Ureter (tissue), 1 donor: Measurements from ENCODE around the gene TOR1A. TPM values are rescaled to one million over a fixed set of nuclear protein-coding genes. Genes with fewer than 3 reads are reported as not detected.

Experiments
- DNase-seq: peaks from one replicate; pipeline ENCODE4 v3.0.0-alpha.2; 2020; ENCODE audit warnings: low spot score
- total RNA-seq: library from RNA; stranded (reverse); gene quantifications from one replicate; pipeline ENCODE4 v1.2.4, GENCODE V29; 2023
- donor health status: DM: yes; HTN: yes; CAD: no.

TOR1A gene
- total RNA-seq, 1 donor from 2014 or later: 34.1 TPM

DNA sequence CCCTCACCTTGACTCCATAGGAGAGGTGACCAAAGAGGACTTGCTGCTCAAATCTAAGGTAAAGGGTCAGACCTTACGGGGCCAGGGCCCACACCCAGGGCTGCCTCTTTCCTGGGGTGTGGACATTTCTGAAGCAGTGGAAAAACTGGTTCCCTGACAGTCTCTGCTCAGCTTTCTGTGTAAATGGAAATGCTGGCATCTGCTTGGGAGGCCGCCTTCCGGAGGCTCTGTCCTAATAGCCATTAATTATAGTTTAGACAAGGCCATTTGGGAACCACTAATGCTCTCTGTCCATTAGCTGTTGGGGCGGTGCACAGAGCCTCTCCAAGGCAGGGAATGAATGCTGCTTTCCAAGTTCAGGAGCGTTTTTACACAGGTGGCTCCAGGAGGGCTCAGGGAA lies 28.6 kb upstream of the TOR1A start:
- DNase-seq: no peak

DNA sequence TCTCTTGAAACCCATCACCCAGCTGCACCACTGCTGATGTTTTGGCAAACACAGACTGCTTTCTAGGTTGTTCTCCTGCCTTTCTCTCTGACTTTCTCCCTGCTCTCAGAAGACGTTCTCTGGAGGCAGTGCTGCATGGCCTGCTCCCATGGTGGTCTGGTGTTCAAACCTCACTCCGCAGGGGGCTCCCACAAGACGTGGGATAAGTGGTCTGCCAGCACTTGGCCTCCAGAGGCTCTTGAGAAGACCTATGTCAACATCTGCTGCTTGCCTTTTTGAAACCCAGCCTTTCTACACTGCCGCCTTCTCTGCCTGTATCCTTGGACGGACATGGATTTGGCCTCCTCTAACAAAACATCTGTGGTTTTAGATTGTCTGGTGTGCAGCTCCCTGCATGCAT lies 27.9 kb upstream of the TOR1A start:
- no peak for DNase-seq

DNA sequence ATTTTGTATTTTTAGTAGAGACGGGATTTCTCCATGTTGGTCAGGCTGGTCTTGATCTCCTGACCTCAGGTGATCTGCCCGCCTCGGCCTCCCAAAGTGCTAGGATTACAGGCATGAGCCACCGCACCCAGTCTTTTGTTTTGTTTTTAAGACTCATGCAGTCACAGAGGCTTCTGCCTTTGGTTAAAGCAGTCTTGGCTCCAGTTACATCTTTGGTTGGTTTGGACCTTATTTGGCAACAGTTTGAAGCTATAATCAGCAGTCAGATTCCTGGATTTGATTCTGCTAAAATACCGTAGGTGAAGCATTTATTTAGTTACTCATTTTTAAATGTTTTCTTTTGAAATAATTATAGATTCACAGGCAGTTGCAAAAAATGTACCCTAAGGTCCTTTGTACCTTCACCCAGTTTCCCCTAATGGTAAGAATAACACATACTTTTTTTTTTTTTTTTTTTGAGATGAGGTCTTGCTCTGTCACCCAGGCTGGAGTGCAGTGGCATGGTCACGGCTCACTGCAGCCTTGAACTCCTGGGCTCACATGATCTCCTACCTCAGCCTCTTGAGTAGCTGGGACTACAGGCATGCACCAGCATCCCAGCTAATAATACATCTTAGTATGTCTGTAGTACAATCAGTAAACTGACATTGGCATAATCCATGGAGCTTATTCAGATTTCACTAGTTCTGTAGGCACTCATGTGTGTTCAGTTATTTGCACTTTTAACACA lies 27.1 kb upstream of the TOR1A start:
- no peak for DNase-seq

DNA sequence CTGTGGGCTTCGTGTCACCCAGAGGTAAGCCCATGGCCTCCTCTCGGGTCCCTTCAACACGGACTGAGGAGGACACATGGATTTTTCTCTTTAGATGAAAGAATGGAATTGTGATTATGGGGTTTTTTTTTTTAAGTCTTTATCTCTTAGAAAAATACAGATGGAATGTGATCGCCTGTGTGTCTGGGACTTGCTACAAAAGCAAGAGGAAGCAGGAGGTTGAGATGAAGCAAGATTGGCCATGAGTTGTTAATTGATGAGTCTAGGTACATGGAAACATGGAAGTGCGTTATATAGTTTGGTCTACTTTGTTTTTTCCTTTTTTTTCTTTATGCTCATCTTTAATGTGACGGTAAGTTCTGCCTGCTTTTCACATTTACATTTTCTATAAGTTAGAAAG lies 26.0 kb upstream of the TOR1A start:
- DNase-seq: no peak

DNA sequence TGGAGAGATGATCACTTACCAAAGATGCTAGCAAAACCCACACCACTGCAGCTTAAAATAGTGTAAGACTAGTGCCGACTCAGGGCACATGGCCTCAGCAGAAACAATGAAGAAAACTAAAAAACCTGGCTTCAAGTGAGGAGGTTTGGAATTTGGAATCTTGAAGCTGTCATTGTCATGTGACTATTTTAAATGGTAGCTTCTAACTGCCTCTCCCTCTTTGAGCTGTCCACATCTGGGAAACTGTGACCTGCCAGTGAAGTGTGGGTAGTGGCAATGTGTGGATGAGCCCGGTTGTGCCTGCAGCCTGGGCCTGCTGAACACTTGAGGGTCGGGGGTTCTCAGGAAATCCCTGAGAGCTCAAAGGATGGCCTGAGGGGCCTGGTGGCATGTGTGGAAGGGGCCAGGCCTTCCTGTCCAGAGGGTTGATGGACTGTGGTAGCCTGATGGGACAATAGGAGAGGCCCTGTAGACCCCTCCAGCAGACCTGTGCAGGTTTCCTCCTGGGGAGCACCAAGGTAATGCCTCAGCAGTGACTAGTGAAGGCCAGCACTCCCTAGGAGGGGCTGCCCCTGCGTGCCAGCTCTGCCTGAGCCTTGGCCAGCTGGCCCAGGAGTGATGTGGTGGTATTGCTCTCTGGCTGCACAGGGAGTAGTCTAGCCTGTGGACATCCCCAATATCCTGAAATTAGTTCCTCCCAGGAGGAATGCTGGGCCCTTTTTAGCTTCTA lies 24.9 kb upstream of the TOR1A start:
- DNase-seq: no peak

DNA sequence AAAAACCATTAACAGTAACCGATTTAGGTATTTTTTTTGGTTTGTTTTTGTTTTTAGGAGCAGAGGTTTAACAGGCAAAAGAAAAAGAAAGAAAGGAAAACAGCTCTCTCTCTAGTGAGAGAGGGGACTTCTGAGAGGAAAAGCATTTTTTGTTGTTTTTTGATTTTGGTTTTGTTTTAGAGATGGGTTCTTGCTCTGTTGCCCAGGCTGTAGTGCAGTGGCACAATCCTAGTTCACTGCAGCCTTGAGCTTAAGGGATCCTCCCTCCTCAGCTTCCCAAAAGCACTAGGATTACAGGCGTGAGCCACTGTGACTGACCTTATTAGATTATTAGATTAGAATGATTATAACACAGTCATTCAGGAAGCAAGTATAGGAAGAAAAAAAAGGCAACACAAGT lies 21.4 kb upstream of the TOR1A start:
- no peak for DNase-seq

DNA sequence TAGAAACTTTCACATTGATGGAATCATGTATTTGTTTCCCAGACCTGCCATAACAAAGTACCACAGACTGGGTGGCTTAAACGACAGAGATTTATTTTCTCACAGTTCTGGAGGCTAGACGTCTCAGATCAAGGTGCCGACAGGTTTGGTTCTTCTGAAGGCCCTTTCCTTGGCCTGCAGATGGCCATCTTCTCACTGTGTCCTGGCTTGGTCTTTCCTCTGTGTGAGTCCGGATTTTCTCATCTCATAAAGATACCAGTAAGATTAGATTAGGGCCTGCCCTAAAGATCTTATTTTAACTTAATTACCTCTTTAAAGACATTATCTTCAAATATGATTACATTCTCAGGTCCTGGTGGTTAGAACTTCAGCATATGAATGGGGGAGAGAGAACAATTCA lies 17.1 kb upstream of the TOR1A start:
- DNase-seq: no peak

DNA sequence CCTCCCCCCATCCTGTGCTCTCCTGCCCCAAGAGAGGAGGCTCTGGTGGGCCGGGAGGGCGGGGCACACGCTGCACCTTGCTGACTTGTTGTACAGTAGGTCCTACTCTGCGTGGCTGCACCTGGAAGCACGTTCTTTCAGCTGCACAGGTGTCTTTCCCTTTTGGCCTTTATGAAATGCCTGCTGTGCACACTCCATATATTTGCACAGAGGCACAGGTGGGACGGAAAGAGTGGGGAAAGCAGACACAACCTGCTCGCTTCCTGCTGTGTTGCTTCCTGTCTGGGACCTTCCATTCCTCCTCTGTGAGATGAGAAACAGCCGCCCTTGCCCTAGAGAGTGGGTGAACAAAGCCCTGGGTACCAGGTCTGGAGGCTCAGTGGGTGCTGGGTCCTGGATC lies 16.1 kb upstream of the TOR1A start:
- no peak for DNase-seq

DNA sequence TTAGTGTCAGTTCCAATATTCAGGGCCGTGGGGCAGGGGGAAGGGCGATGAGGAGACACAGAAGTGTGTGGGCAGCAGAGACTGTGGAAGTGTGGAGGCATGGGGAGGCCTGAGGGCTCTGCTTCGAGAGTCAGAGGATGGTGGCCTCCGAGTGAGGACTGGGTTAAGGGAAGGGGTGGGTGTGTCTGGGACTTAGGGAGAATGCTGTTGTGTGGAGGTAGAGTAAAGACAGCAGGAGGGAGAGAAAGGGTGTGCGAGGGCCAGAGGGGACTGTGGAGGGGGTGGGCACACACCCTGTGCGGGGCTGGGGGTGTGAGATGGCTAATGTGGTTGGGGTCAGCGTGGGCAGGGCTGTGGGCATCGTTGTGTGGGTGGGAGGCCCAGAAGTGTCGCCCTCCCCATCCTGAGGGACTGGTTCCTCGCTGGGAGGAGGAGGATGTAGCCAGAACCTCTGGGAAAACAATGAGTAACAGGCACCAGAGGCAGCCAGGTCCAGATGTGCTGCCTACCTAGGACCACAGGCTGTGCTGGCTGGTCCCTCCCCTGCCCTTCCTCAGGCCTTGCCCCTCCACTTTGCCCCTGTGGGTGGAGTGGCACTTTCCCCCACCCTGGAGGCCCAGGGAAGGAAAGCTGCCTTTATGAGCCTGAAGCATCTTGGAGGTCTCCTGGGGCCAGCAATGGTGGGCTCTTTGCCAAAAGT lies 15.5 kb upstream of the TOR1A start:
- DNase-seq: no peak

DNA sequence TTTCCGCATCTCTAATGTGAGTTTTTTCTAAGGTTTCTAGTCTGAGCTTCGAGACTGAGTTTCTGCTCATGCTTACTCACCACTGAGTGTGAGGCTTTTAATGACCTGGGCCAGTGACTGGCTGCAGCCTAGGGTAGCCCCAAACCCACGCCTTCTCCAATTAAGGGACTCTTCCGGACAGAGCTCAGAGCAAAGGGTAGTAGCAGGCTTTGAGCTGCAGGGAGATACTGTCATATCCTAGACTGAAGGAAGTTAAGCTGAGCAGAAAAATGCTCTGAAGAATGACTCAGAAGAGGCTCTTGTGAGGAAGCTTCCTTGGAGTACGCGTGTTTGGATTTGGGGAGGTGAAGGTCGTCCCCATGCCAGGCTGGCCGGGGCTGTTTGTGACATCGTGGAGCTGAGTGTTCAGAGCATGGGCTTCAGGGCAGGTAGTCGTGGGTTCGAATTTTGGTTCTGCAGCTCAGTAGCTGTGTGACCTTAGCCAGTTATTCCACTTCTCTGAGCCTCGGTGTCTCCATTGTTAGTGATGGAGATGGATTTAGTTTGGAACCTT lies 14.8 kb upstream of the TOR1A start:
- DNase-seq: no peak

DNA sequence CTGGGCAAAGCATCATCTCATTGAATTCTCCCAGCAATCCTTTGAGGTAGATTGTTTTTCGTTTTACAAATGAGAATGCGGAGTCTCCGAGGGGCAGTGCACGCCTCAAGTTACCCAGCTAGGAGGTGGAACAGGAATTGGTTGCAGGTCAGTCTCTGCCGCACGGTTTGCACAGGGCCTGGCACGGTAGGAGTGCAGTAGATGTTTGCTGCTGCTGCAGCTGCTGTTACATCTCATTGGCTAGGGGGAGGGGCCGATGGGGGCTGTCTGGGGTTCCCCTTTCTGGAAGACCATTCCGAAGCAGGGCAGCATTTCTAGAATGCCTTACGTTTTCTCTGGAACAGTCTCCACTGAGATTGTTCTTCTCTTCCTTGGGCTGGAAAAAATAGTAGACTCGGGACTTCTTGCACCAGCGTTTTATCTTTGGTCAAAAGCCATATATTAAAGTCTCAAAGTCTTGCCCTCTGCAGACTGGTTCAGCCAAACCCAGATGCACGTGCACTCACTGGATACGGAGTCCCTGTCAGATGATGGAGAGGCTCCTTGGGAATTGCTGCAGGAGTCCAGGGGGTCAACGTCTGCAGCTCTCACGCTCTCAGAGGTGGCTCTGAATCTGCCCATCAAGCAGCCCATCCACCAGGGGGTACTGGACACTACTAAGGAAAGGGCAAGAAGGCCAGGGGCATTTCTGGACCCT lies 12.5 kb upstream of the TOR1A start:
- DNase-seq: no peak

DNA sequence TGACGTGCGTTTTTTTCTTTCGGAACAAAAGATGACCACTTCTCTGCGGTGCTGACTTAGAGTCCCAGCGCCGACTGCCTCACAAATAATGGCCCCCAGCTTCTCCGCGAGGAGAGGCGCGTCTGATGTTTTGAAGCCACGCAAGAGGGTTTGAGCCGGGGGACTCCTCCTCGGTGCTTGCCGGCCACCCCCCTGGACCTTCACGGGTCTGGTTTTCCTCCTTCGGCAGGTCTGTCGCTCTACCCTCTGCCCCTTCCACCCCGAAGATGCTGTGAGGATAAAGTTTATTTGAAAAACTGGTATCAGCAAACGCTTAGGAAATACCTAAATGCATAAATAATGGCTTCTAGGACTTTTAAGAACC lies 11.9 kb upstream of the TOR1A start:
- DNase-seq: no peak

DNA sequence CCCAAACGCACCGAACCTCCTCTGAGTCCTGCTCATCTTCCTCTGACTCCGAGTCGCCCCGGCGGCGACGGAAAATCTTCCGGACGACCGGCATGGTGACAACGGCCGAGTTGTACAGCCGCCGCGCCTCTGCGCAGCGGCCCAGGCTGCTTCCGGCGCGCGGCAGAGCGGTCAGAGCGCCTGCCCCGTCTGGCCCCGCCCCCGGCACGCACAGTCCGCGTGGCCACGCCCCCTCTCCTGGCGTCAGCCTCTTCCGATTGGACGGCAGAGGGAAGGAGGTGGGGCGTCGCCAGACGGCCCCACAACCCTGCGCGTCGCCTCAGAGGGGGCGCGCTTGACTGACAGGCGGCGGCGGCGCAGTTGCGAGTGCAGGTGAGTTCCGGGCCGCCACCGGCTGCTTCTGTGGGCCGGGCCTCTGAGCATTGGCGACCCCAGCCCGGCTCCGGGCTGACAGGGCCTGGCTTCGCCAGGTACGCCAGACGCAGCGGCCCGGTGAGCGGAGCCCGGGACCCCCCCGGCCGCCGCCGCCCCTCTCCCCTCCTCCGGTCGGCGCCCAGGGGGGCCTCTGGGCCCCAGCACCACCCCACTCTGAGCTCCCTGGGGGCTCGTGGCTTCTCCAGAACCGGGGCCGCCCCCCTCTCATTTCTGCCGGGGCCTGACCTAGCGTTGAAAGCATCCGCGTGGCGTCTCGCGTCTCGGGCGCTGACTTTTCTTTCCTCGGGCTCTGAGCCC lies 11.4 kb upstream of the TOR1A start, which contains the start of the genes C9orf78 and USP20:
C9orf78 (minus strand) TSS at position 148 of the 732 bp plus-strand sequence; CDS start at position 94, 54 bp downstream.
USP20 (plus strand) TSS at position 331 of the 732 bp plus-strand sequence. CDS start 17,098 bp downstream, outside the sequence.
- DNase-seq: peak; percentile 97

DNA sequence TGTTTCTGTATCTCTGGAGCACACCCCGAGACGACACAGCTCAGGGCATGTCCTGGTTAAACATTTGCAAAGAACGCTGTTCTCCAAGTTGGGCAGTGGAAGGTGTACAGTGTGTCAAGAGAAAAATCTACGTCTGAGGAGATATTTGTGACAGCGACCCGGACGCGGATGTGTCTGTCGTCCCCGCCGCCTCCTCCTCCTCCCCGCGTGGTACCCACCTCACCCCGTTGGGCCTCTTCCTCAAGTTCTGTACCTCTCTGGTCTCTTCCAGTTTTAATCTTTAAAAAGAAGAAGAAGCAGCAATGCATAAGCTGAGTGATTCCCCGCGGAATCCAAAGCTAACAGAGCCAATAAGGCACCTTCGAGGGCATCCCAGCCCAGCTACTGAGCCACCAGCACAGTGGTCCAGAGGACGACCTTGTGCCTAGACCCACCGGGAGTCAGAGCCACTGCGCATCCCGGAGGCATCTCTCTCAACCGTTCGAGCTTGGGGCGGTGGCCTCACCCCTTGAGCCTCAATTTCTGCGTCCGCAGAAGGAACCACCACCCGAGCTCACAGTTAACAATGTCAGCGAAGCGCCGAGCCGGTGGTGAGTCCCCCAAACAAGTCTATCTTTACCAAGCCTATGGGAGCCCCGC lies 10.7 kb upstream of the TOR1A start:
- no peak for DNase-seq

DNA sequence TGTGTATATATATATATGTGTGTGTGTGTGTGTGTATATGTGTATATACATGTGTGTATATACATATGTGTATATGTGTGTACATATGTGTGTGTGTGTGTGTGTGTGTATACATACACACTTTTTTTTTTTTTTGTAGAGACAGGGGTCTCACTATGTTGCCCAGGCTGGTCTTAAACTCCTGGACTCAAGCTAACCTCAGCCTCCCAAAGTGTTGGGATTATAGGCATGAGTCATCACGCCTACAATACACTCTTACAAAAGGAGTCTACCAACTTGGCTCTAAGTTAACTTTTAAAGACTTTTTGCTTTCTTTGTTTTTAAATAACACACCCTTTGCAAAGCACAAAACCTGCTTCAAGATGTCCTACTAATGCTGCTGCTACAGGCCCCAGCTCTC lies 9.0 kb upstream of the TOR1A start:
- DNase-seq: no peak

DNA sequence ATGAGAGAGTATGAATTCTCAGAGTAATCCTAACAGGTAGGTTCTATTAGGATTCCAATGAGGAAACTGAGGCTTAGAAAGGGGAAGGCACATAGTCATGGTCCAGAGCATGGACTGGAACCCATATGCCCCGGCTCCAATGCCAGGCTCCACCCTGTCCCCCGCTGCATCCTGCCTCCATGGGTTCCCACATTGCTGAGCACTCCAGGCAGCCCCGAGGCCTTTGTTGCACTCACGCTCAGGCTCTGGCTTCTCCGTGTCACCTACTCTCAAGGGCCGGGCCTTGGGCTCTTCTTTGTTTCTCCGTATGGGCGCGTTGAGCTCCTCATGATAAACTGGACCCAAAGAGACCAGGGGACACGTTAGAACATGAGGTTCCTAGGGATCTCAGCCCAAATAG lies 5.0 kb upstream of the TOR1A start:
- DNase-seq: no peak

DNA sequence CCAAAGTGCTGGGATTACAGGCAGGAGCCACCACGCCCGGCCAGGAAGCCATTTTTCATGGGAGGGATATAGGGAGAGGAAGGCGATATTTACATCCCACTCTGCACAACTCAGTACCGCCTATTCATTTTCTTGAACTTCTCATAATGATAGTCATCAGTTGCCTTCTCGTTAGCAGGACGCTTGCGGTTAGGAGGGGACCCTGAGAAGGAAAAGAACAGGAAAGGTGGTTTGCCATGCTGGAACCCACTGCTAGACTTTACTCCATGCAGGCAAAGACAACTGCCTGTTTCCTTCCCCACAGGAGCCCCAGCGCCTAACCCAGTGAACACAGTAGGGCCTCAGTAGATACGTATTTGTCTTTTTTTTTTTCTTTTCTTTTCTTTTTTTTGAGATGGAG lies 4.1 kb upstream of the TOR1A start:
- DNase-seq: no peak

DNA sequence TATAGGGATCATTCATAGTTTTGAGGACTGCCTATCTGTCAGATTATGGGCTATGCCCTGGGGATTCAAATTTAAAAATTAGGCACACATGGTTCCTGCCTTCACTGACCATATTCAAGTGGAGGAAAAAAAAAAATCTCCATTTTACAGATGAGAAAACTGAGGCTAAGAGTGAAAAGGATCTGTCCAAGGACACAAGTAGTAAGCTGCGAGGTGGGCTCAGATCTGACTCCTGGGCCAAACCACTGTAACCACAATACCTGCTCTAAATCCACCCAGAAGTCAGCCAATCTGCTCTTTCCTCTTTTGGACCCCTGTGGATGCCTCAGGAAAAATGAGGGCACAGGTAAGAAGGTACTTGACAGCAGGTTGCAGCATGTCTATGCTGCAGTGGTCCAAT lies 2.8 kb upstream of the TOR1A start:
- DNase-seq: no peak

DNA sequence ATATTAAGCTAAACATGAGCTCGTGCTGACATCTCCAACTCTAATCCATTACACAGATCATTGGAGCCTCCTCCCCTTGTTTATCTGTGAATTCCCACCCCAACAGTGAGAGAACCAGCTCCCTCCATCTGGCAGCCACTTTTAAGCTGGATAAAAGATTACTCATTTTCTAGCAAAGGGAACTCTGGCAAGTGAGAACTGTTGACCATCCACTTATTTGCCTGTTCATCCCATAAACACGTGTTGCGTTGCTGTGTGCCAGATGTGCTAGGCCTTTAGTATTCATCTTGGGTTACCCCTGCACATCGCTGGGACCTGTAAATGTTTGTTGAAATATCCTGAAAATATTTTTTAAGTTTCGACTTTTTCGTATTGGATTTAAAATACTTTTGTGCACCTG lies 2.4 kb upstream of the TOR1A start:
- no peak for DNase-seq

DNA sequence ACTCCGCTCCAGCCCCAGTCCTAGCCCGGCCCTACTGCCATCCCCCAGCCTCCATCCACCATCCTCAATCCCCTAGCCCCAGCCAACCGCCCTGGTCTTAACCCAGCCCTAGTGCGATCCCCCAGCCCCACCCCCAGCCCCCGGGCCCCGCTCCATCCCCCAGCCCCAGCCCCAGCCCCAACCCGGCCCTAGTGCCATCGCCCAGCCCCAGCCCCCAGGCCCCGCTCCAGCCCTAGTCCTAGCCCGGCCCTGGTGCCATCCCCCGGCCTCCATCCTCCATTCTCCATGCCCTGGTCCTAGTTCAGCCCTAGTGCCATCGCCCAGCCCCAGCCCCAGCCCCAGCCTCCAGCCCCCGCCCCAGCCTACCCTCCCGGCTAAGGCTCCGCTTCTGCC lies 398 bp downstream of the TOR1A start:
- no peak for DNase-seq
